CD14-positive monocyte (primary cell): Measurements from ENCODE around the gene LUZP2. TPM values are rescaled to one million over a fixed set of nuclear protein-coding genes. Genes with fewer than 3 reads are reported as not detected.

Experiments
- DNase-seq, 3 donors: peaks; one replicate each; pipeline ENCODE4 v3.0.0-alpha.2; 2011 to 2022
- H2AFZ ChIP-seq: 2 replicates; pipeline ENCODE4 v1.6.0; 2012; ENCODE audit warnings: mild to moderate bottlenecking, low read depth, low read length, inconsistent platforms; ENCODE audit not compliant: insufficient read depth, poor library complexity, severe bottlenecking
- H3K27ac ChIP-seq, 2 donors: 1 replicate in 1 of 2; 2 replicates in 1 of 2; pipeline ENCODE4 v1.5.1; 2012 to 2013; ENCODE audit warnings: low read length in 2 of 2, control low read depth in 1 of 2, inconsistent platforms in 1 of 2, low read depth in 1 of 2, mild to moderate bottlenecking in 1 of 2
- H3K27me3 ChIP-seq, 2 donors: one replicate each; pipeline versions ENCODE4 v1.6.0 to v1.6.1; 2011 to 2013; ENCODE audit warnings: low read length in 2 of 2; ENCODE audit not compliant: control insufficient read depth in 2 of 2, insufficient read depth in 2 of 2
- H3K36me3 ChIP-seq, 2 donors: replicated peaks in 1 of 2; 1 replicate in 1 of 2; 2 replicates in 1 of 2; pipeline versions ENCODE4 v1.5.1 to v1.6.1; 2012 to 2013; ENCODE audit warnings: low read length in 2 of 2, control low read depth in 1 of 2, inconsistent platforms in 1 of 2, mild to moderate bottlenecking in 1 of 2; ENCODE audit not compliant: insufficient read depth in 2 of 2, control insufficient read depth in 1 of 2
- H3K4me1 ChIP-seq, 2 donors: 1 replicate in 1 of 2; 2 replicates in 1 of 2; pipeline versions ENCODE4 v1.5.1 to v1.6.1; 2012 to 2013; ENCODE audit warnings: low read length in 2 of 2, control low read depth in 1 of 2, inconsistent platforms in 1 of 2, mild to moderate bottlenecking in 1 of 2, moderate library complexity in 1 of 2; ENCODE audit not compliant: insufficient read depth in 2 of 2, control insufficient read depth in 1 of 2
- H3K4me2 ChIP-seq: replicated peaks from 2 replicates; pipeline ENCODE3; 2012; ENCODE audit warnings: low read length, moderate library complexity, mild to moderate bottlenecking; ENCODE audit not compliant: poor library complexity, severe bottlenecking; ENCODE audit errors: extremely low read depth
- H3K4me3 ChIP-seq, 3 experiments: fragments of 200-600 bp in 1 of 3; sonication (generic) in 1 of 3; replicated peaks in 1 of 3; 1 replicate in 2 of 3; 2 replicates in 1 of 3; pipeline ENCODE4 v1.5.1; 2011 to 2013; ENCODE audit warnings: low read length in 3 of 3, mild to moderate bottlenecking in 3 of 3, control low read depth in 2 of 3, low read depth in 2 of 3, inconsistent platforms in 1 of 3, moderate library complexity in 1 of 3
- H3K79me2 ChIP-seq: 2 replicates; pipeline ENCODE4 v1.6.0; 2012; ENCODE audit warnings: mild to moderate bottlenecking, control low read depth, inconsistent platforms, low read length, moderate library complexity; ENCODE audit not compliant: insufficient read depth
- H3K9ac ChIP-seq: 2 replicates; pipeline ENCODE4 v1.6.0; 2017; ENCODE audit warnings: low read length, mild to moderate bottlenecking; ENCODE audit not compliant: insufficient read depth, poor library complexity, severe bottlenecking
- H3K9me3 ChIP-seq, 2 donors: replicated peaks in 1 of 2; 1 replicate in 1 of 2; 2 replicates in 1 of 2; pipeline versions ENCODE4 v1.5.1 to v1.6.1; 2012 to 2013; ENCODE audit warnings: low read length in 2 of 2, control low read depth in 1 of 2; ENCODE audit not compliant: control insufficient read depth in 1 of 2, insufficient read depth in 1 of 2
- H4K20me1 ChIP-seq: 2 replicates; pipeline ENCODE4 v1.6.0; 2012; ENCODE audit warnings: mild to moderate bottlenecking, low read length, control low read depth, moderate library complexity; ENCODE audit not compliant: insufficient read depth
- H3K27ac Mint-ChIP-seq, 7 donors: one replicate each; pipeline ENCODE4 v1.8.0; 2020; ENCODE audit warnings: mild to moderate bottlenecking in 7 of 7, mixed read lengths in 7 of 7, moderate library complexity in 6 of 7, inconsistent platforms in 2 of 7
- H3K27me3 Mint-ChIP-seq, 3 donors: one replicate each; pipeline ENCODE4 v1.8.0; 2021 to 2022; ENCODE audit warnings: low read depth in 3 of 3, mild to moderate bottlenecking in 3 of 3, mixed read lengths in 3 of 3, moderate library complexity in 3 of 3, inconsistent platforms in 1 of 3
- H3K36me3 Mint-ChIP-seq, 2 donors: one replicate each; pipeline ENCODE4 v1.8.0; 2020; ENCODE audit warnings: mixed read lengths in 2 of 2, inconsistent platforms in 1 of 2, mild to moderate bottlenecking in 1 of 2
- H3K4me1 Mint-ChIP-seq: one replicate; pipeline ENCODE4 v1.8.0; 2020; ENCODE audit warnings: mild to moderate bottlenecking, mixed read lengths
- H3K4me3 Mint-ChIP-seq, 2 donors: one replicate each; pipeline ENCODE4 v1.8.0; 2020; ENCODE audit warnings: mild to moderate bottlenecking in 2 of 2, mixed read lengths in 2 of 2, moderate library complexity in 1 of 2
- H3K9me3 Mint-ChIP-seq, 7 donors: one replicate each; pipeline ENCODE4 v1.8.0; 2020 to 2022; ENCODE audit warnings: mixed read lengths in 7 of 7, mild to moderate bottlenecking in 6 of 7, moderate library complexity in 6 of 7, inconsistent platforms in 2 of 7
- WGBS: methylation state at CpG from one replicate; pipeline ENCODE4 v1.1.5; 2013; ENCODE audit warnings: missing lambda C conversion rate; ENCODE audit not compliant: insufficient coverage; 5-methylcytosine and 5-hydroxymethylcytosine counted together
- intact Hi-C, 2 donors: fragments of 100-400 bp; cut with micrococcal nuclease; formaldehyde crosslinking; loops; one replicate each; pipeline versions ENCODE4 v1.15.0 to v1.15.1; 2023
- polyA plus RNA-seq, 3 donors: library from polyadenylated mRNA; depleted of rRNA in 1 of 3; unstranded in 2 of 3; stranded (reverse) in 1 of 3; fragments of 300-500 nt in 2 of 3; fragments of >200 nt in 1 of 3; fragmentation: Illumina TruSeq in 2 of 3; gene quantifications; 1 replicate in 2 of 3; 2 replicates in 1 of 3; pipeline ENCODE4 v1.2.3, GENCODE V29; 2012 to 2021
- TF ChIP-seq, protein P1 (sequence below): fragments of 200-600 bp; IDR thresholded peaks from one replicate; pipeline ENCODE4 v1.8.0; 2022; ENCODE audit warnings: antibody characterized with exemption, mild to moderate bottlenecking

The LUZP2 gene
- polyA plus RNA-seq, 3 donors: not detected

GRCh38 chr11:24521601-24522000, 24.7 kb downstream of the LUZP2 start:
- Histone ChIP-seq H4K20me1 (no peaks in the 10 kb centered on the region), H3K27ac (no peak overlapping the region), H3K9me3 (peaks cover 0 to 2% of the 10 kb centered on the region in 2 donors), H3K4me1 (no peaks in the 10 kb centered on the region), H2AFZ (no peak overlapping the region), H3K79me2 (no peaks in the 10 kb centered on the region), H3K4me3 (no peak overlapping the region), H3K4me2 (no peak overlapping the region), H3K27me3 (no peaks in the 10 kb centered on the region), H3K36me3 (no peaks in the 10 kb centered on the region), H3K9ac (no peak overlapping the region)
- H3K4me3 Mint-ChIP-seq: no peak overlapping the region
- TF ChIP-seq, protein P1, sequence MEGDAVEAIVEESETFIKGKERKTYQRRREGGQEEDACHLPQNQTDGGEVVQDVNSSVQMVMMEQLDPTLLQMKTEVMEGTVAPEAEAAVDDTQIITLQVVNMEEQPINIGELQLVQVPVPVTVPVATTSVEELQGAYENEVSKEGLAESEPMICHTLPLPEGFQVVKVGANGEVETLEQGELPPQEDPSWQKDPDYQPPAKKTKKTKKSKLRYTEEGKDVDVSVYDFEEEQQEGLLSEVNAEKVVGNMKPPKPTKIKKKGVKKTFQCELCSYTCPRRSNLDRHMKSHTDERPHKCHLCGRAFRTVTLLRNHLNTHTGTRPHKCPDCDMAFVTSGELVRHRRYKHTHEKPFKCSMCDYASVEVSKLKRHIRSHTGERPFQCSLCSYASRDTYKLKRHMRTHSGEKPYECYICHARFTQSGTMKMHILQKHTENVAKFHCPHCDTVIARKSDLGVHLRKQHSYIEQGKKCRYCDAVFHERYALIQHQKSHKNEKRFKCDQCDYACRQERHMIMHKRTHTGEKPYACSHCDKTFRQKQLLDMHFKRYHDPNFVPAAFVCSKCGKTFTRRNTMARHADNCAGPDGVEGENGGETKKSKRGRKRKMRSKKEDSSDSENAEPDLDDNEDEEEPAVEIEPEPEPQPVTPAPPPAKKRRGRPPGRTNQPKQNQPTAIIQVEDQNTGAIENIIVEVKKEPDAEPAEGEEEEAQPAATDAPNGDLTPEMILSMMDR: no peak
- H3K36me3 Mint-ChIP-seq: no peaks in the 10 kb centered on the region
- no peak for DNase-seq
- H3K27me3 Mint-ChIP-seq: no peaks in the 10 kb centered on the region
- WGBS: no CpG with 5 or more reads among the region's 5 CpGs
- H3K27ac Mint-ChIP-seq: no peak overlapping the region
- H3K9me3 Mint-ChIP-seq: no peaks in the 10 kb centered on the region
- intact Hi-C loops: no loop called here
- H3K4me1 Mint-ChIP-seq: no peaks in the 10 kb centered on the region

GRCh38 chr11:24524156-24524555, 27.3 kb downstream of the LUZP2 start:
- no peaks in the 10 kb centered on the region for H3K4me1 Mint-ChIP-seq
- H3K36me3 Mint-ChIP-seq: no peaks in the 10 kb centered on the region
- H3K9me3 Mint-ChIP-seq: no peaks in the 10 kb centered on the region
- Histone ChIP-seq H2AFZ (no peak overlapping the region), H4K20me1 (no peaks in the 10 kb centered on the region), H3K27ac (no peak overlapping the region), H3K27me3 (no peaks in the 10 kb centered on the region), H3K9ac (no peak overlapping the region), H3K4me3 (no peak overlapping the region), H3K36me3 (no peaks in the 10 kb centered on the region), H3K79me2 (no peaks in the 10 kb centered on the region), H3K4me2 (no peak overlapping the region), H3K9me3 (peaks cover 0 to 2% of the 10 kb centered on the region in 2 donors), H3K4me1 (no peaks in the 10 kb centered on the region)
- TF ChIP-seq, protein P1: no peak
- intact Hi-C loops: no loop called here
- WGBS: no CpG with 5 or more reads among the region's 3 CpGs
- H3K4me3 Mint-ChIP-seq: no peak overlapping the region
- H3K27me3 Mint-ChIP-seq: no peaks in the 10 kb centered on the region
- no peak overlapping the region for H3K27ac Mint-ChIP-seq
- DNase-seq: no peak
